ENCODE results near the gene ZNF641.
A peak's percentile ranks its signal among the peaks of the same experiment; 100 is the strongest.

Gene ZNF641
- total RNA-seq, result 34.3 to 52.2 (median 48.9) reads per million in 4 donors

DNA sequence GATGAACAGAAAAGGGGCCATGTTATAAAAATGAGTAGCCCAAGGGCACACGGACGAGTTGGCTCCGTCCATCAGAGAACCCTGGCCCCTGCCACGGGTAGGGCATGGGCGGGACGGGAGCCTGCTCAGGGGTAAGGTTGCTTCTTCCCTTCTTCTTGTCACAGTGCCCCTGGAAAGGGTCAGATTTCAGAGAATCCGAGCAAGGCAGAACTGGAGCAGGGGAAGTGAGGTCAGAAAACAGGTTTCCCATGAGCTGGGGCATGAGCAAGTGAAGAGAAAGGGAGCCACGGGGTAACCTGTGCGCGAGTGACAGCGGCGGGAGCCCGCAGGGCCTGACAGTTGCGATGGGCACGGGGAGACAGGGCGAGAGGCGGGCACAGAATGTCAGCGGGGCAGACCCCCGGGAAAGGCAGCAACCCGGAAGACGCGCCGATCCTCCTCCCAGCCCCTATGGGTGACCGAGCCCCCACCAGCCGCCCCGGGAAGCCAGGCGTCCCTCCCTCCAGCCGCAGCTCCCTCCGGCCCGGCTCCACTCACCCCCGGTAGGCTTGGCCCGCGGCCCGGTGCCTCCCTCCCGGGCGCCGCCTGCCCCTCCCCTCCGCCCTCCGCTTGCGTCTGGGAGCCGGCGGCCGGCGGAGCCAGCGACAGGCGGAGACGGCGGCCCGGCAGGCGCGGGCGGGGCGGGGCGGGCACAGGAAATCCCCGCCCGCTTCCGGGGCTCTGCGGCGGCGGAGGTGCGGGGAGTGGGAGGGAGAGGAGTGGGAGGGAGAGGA is at the start of gene ZNF641:
Gene ZNF641 (minus strand): TSS at position 671 of the 773 bp plus-strand sequence. CDS start 2,829 bp downstream, outside the sequence.
- DNase-seq, result peak; percentile 75 to 87 (median 80)

DNA sequence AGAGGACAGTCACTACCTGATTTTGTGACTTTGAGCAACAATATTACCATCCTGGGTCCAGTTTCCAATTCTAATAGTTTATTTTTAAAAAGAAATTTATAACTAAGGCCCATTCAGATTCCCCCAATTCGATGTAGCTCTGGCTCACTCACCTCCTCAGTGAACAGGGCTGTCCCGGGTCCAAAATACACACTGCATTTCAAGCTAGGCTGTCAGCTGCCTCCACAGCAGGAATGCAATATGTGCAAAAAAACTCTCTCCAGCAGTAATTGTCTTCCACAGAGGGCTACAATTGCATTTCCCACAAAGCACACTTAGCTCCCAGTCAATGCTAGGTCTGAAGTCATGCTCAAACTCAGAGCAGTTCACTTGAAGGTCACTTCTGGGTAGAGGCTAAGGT is 39.3 kb upstream of the ZNF641 start:
- DNase-seq, result no peak

DNA sequence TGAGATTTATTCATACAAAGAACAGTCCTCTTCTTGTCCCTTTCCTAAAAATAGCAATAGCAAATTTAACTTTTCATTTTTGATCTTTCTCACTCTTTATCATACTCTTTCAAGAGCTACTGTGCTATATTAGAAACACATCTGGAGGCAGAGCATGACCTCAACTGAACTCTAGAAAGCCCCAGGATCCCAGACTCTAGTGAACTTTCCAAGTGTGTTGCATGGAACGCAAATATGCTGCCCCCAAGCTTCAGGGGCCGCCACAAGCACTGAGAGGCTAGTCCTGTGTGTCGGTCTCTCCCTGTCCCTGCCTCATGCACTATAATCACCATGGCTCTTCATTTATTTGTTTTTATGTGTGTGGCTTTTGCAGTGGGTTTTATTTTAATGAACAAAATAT is 38.7 kb upstream of the ZNF641 start:
- no peak for DNase-seq

DNA sequence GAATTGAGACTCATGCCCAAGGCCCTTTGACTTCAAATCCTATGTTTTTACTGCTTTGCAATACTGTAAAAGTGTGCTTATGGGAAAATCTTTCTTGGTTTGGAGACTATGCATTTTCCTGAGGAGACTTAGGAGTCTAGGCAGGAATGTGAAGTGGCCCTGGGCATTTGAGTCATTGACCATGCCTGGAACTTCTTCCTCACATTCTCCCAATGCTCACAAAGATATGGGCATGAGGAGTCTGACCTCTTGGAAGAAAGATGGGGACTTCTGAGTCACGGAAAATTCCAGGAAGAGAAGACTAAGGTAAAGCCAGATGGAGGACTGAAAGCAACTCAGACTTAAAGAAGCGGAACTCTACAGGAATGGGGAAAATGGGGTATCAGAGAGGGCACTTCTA is 38.2 kb upstream of the ZNF641 start:
- no peak for DNase-seq

DNA sequence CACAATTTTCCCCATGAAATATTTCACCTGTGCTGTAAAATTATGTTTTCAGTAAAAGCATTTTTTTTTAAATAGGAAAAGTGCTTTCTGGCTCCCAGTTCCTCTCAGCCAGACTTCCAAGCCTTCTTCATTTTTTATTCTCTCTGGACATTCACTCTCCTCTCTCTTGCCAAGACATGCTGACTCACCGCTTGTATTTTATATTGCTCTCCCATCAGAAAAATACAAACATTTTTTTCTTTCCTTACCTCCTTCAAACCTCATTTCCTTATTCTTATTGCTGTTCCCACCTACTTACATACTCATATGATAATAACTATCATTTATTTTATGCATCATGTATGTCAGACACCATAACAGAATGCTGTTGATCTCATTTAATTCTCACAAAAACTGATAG is 37.7 kb upstream of the ZNF641 start:
- no peak for DNase-seq

DNA sequence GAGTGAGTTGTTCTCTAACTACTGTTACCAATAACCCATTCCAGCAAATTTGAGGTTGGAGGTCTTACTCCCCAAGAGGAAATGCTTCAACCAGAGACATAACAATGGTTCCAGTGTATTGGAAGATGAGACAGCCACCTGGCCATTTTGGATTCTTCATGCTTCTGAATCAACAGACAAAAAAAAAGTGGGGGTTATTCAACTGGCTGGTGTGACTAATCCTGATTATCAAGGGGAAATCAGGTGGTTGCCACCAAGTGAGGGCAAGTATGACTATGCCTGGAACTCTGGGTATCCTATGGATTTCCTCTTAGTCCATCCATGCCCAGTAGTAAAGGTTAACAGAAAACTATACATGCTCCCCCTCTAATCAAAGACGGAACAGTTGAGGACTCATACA is 29.9 kb upstream of the ZNF641 start:
- DNase-seq, result no peak

DNA sequence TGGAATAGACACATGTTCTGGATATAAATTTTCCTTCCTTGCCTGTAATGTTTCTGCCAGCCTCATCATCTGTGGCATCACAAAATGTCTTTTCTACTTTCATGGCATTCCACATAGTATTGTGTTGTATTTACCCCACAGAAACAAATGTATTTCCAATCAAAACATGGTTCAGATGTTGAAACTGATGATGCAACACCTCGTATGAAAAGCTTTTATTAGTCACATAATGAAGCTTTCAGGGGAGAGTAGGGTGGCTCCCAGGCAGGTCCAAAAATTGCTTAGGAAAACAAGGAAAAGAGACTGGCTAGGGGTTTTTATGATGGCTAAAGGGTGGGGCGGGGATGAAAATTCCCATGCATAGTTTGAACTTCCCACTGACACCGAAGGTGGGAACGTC is 29.1 kb upstream of the ZNF641 start:
- DNase-seq, result no peak

DNA sequence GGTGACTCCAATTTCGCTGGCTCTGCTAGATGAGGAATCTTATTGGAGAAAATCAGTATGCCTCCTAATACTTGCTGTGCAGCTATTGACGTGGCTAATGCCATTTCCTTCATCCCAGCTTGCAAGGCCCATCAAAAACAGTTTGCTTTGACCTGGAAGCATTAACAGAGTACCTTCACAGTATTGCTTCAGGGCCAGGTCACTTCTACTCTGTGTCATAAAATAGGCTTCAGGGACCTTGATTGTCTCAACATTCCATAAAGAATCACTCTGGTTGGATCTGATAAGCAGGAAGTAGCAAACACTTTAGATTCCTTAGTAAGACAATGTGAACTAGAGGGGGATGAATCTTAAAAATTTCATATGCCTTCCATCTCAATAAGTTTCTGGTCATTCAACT is 26.9 kb upstream of the ZNF641 start:
- no peak for DNase-seq

DNA sequence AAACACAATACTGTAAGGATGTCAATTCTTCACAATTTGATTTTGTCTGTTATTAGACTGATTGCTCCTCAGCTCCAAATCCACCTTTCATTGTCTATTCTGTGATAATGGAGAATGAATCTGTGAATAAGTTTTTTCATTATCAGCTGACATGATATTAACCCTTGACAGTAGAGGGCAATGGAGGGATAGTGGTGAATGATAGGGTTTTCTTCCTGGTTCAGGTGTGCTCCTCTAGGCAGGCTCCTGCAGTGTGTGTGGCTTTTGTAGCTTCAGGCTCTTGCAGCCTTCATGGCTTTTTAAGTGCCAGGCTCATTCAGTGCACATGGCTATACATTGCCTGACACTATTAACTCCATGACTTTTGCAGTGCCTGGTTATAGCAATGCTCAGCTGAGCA is 23.4 kb upstream of the ZNF641 start:
- DNase-seq, result no peak

DNA sequence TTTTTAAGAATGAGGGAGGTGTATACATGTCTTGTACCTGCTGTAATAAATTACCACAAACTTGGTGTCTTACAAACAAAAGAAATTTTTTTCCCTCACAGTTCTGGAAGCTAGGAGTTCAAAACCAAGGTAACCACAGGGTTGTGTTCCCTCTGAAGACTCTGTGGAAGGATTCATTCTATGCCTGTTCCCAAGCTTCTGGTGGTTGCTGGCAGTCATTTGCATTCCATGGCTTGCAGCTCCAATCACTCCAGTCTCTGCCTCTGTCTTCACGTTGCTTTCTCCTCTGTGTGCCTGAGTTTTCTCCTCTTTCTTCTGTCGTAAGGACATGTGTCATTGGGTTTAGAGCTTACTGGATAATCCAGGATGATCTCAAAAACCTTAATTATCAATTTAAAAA is 15.4 kb upstream of the ZNF641 start:
- no peak for DNase-seq

DNA sequence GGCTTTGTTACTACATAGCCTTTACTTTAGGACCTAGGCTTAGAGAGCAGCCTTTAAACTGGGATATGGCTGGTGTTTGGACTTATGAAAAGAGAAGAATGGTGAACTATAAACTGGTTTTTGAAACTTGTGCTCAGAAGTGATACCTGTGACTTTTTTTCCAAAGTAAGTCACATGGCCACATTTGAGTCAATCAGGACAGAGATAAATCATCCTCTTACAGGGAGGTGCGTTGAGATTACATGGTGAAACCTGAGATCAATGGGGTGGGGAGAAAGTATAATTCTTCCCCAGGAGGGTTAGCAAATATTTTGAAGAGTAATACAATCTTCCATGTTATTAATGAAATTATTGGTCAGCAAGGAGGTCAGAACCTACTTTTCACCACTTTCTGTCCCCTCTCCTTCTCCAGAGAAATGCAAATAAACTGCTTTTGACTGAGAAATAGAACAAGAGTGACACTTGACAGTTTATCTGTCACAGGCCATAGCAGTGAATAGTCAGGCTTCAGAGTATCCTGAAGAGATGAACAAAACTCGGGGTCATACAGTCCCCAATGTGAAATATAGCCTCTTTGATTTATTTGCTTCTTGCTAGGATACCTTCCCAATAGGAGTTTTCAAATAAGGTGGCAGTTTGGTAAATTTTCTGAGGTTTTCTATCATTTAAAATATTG is 11.1 kb upstream of the ZNF641 start:
- no peak for DNase-seq

DNA sequence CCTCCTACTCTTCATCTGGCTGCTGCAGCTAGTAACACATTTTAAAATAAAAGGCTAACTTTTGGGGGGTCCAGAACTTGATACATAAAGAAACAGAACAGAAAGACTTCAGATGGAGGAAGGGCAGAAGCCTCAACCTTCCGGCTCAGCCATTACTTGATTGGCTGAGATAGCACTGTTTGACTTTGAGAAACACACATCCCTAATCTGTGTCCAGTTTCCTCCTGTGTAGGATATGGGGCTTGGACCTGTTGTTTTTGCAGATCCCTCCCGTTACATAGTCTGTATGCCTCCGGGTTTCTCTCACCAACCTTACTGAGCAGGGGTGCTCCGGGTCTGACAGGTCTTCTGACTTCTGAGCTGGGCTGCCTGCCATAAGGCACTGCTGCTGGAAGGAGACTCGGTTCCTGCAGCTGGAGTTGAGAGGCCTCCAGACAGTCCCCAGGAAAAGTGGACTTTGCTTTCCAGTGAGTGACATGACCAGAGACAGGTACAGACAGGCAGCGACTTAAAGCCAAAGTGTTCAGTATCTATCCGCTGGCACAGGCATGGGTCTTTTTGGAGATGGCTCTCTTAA is 8.3 kb upstream of the ZNF641 start:
- no peak for DNase-seq

DNA sequence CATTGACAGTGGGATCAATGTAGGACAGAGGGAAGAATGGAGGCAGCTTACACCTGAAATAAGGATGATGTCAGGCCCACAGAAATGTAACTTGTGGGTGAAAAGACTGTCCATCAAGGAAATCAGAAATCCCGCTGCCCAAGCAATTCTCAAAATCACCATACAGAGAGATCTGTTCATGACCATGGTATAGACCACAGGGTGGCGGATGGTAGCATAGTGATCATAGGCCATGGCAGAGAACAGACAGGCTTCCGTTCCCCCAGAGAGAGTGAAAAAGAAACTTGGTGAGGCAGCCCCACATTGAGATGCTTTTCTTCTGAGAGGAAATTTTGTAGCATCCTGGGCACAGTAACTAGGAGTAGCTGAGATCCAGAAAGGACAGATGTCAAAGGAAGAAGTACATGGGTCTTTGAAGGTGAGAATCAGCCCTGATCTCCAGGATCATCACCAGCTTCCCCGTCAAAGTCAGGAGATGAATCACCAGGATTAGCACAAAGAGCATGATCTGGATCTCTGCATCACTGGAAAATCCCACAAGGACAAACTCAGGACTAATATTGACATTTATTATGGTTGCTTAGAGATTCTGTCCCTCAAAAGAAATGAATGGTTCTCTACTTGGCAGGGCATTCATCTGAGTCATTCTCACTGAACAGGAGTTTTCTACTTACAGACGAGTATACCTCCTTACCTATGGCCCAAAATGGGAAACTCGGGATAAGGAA is 5.5 kb upstream of the ZNF641 start:
- no peak for DNase-seq

DNA sequence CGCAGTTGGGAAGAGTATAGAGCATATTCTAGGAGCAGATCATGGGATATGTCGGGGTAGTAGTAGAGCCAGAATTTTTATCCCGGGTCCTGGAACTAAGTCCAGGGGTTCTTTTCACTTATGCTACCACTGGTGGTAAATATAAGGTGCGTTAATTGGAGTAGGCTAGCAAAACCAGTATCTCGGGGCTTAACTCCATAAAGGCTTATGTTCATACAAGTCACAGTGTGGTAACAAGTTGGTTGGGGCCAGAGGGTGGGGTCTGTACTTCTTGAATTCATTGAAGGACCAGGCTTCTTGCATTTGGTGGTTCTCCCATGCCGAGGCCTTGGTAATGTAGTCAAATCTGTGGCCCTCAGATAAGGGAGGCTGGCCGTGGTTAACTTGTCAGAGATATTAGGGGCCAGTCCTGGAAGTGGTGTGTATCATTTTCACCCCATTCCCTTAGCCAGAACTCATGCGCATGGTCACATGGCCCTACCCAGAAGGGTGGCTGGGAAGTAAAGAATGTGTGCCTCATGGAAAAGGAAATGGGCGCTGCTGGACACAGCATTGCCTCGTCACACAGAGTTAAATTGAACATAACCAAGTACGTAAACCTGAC is 1.5 kb upstream of the ZNF641 start:
- no peak for DNase-seq

DNA sequence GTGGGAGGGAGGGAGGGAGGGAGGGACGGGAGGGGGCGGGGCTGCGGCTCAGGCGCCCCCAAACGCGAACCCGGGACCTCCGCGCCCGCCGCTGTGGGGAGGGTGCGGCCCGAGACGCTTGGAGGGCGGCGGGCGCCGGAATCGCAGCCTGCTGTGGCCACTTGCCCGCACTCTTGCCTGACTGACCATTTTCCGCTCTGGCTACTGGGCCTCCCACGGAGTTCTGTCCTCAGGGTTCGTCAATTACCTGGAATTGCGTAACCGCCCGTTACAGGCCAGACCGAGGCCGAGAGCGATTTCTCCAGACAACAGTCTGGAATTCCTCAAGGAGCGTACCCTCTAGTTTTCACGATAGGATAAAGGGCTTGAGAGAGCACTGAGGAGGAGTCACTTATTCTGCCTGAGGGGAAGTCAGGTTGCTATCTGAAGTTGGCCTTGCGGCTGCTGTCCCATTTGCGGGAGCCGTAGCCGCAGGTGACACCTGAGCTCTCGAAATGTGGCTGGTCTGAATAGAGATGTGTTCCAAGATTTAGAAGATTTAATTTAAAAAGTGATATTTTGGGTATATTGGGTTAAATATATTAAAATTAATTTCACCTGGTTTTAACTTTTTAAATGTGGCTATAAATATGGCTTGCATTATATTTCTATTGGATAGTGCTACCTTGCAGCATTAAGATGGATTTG is 446 bp upstream of the ZNF641 start:
- no peak for DNase-seq

DNA sequence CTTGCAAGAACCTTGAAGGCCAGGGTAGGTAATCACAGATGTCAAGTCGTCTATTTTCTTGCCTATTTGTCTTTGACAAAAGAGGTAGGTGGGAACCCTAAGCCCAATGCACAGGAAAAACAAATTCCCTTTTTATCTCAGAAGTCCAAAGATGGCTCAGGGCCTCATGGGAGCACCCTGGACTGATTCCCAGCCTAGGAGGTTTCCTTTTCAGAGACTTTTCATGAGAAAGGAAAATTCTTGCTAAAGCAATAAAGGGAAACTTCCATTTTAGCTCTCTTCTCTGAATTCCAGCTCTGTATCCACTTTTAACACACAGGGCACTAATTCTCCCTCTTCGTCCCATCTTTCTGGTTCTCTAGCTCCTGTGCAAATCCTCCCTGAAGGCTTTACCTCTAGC is 1.2 kb downstream of the ZNF641 start:
- DNase-seq, result no peak

DNA sequence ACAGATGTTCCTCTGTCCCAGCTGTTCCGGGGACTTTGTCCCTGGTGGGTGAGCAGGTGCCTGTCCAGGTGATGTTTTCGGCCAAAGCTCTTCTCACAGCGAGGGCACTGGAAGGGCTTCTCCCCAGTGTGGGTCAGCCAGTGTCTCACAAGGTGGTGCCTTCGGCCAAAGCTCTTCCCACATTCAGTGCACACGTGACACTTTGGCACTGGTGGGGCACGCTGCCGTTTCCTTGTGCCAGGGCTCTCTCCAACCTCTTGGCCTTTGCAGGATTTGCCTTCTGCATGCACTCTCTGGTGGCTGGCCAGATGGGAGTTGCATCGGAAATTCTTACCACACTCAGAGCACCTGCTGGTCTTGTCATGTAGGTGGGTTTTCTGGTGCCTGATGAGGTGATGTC is 7.7 kb downstream of the ZNF641 start:
- DNase-seq, result no peak

DNA sequence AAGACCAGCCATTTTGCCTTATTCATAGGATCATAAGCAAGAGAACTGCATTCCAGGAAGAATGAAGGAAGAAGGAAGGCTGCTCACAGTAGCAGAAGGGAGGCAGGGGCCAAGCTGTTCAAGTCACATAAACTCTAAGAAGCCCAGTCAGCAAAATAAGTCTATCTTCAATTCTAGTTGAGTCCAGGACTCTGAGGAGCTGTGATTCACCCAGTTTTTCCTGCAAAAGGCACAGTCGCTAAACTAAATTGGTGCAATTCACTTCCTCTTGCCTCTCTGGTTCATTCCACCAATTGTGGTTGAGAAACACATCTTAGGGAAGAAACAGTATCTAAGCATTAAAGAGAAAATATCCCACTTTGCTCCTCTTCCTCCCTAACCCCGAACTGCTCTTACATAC is 9.8 kb downstream of the ZNF641 start:
- DNase-seq, result no peak

DNA sequence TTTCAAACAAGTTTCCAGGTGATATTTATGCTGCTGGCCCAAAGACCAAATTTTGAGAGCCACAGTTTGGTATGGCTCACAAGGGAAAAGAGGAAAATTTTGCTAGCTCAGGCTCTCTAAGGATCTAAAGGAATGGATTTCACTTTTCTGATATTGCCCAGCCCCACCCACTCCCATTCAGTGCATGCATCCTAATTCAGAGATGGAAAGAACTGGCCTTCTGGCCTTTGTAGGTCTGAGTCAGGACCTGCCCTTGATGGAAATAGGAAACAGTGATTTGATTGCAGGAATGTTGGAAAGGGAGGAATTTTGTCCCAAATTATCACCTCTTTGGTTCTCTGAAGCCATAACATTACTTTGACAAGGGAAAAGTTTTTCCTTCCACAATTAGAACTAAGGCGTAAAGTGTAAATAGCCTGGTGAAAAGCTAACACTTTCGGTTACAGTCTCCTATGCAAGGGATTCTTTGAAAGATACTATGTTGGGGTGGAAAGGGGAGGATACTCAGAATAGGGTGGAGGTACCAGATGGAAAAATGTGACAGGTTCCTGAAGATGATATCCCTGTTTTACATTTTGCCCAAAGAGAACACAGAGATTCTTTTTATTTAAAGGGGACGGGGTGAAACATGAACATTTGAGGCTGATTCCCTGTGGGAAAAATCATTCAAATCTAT is 11.1 kb downstream of the ZNF641 start:
- no peak for DNase-seq

DNA sequence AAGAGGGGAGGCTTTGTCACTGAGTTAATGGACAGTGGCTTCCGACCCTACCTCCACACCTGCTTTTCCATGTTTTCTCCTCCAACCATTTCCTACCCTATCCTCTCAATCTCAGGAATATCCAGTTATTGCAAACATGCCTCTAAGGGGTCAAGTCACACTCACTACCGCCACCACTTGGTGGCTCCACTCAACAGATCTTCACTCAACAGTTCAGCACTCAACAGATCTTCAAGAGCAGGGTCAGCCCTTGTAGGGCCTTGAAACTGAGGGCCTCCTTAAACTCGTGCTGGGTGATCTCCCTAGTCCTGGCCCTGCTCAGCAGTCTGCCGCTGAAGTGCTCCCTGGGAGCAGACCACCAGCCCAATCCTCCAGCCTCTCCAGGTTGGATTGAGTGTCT is 14.2 kb downstream of the ZNF641 start:
- DNase-seq, result no peak

DNA sequence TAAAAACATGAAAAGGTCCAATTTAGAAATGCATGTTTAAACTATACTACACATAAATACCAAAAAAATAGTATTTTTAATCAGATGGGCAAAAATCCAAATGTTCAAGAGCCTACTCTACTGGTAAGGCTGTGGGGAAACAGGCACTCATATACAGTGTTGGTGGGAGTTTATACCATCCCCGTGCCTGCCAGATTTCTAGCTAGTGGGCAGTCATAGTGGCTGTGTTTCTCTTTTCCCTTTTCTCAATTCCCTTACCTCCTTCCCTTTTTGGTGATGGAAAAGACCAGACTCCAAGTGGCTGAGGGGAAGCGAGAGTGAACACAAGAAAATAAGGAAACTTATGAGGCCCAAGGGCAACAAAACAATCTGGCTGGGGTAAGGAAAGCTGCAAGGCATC is 14.7 kb downstream of the ZNF641 start:
- no peak for DNase-seq

DNA sequence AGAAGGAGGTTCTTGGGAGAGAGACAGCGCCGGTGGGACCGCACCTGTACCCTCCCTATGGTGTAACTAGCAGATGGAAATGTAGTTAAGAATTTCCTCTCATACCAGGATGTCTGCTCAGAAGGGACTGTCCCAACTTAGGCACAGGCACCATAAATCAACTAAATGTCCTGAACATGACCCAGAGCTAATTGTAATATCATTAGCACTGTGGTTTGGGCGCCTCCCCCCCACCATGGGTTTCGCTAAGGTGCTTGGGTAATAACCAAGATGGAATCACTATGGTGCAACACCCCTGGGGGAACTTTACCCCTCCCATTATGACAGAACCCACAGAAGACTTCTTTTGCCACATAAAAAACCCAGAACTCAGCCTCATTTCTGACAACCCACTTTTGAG is 15.9 kb downstream of the ZNF641 start:
- DNase-seq, result no peak

Measured in T-helper 1 cell (primary cell).